ENCODE results near the gene IL22RA1. TPM values are rescaled to one million over a fixed set of nuclear protein-coding genes. Genes with fewer than 3 reads are reported as not detected.

IL22RA1 gene
- total and polyA plus RNA-seq, 2 of the 8 experiments (the other 6 are each of a cell fraction or from before 2014, with no cell fraction given) = 0.17 to 0.32 TPM

DNA sequence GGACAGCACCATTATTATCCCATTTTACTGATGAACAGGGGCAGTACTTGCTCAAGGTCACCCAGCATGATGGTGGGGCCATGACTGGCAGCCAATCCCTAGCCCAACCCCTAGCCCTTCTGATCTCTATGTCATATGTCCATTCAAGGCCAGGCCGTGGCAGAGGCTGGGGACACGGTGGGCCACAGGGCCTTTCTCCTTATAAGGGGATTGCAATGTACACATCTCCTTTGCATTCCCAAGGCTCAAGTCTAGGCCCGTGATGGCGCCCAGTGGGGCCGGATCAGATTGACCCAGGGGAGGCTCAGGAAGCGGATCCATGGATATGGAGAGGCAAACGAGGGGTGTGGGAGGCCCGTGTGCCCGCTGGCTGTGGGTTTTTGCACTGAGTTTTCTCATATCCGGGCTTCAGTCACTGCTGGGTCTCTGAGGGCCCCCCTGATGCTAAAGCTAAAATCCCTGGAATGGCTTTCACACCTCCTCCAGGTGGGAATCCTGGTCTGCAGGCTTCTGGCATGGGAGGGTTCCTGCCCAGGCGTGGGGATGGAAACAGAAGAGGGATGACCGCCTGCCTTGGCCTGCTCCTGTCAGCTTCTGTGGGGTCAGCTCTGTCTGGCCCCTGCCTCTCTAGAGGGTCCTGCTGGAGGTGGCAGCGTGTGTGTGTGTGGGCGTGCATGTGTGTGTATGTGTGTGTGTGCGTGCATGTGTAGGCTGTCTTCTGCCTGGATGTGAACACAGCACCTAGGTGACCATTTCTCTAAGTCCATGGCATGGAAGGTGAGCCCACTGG is 33.1 kb downstream of the IL22RA1 start:
- H2AK5ac ChIP-seq (ENCODE audit: low read depth, low read length) = no peak overlapping the region
- H4K20me1 ChIP-seq (replicated peaks in 1 of 2; ENCODE audit: control insufficient read depth in 1 of 2, insufficient read depth in 2 of 2, low read length in 2 of 2) = no peaks in the 10 kb centered on the region
- TF ChIP-seq BRCA1 (IDR thresholded peaks at IDR 0.05; ENCODE audit: low read depth, low read length) = no peak
- H3K27me3 ChIP-seq (replicated peaks in 1 of 4; ENCODE audit: control insufficient read depth in 3 of 4, extremely low read depth in 1 of 4, insufficient read depth in 3 of 4, low read length in 3 of 4) = no peaks in the 10 kb centered on the region
- H3K56ac ChIP-seq (replicated peaks; ENCODE audit: insufficient read length, low read depth, low read length) = no peak overlapping the region
- no peak overlapping the region for H2BK20ac ChIP-seq (ENCODE audit: low read length)
- H4K5ac ChIP-seq (ENCODE audit: insufficient read length, low read depth, low read length) = no peak overlapping the region
- H2BK15ac ChIP-seq (ENCODE audit: low read length) = no peak overlapping the region
- H2AFZ ChIP-seq (ENCODE audit: low read length) = no peak overlapping the region
- H3K23ac ChIP-seq (ENCODE audit: insufficient read length) = no peak overlapping the region
- ChIA-PET CTCF (ENCODE audit: partially characterized antibody) (interaction anchor here (1.0 to 6.8 kb wide), 2 partner anchors 16 to 26 kb away, joined by 3 to 35 read pairs; no protein-coding TSS in a partner anchor), POLR2A (ENCODE audit: partially characterized antibody) (interaction anchor here (0.8 to 1.3 kb wide), 2 partner anchors 11 to 41 kb away, joined by 3 to 4 read pairs; no protein-coding TSS in a partner anchor)
- H3K27ac ChIP-seq (ENCODE audit: low read depth, low read length) = no peak overlapping the region
- H3K79me2 ChIP-seq (ENCODE audit: control insufficient read depth in 1 of 2, insufficient read depth in 2 of 2, low read length in 2 of 2) = no peaks in the 10 kb centered on the region
- H3K4ac ChIP-seq (replicated peaks; ENCODE audit: insufficient read length, low read depth, low read length) = no peak overlapping the region
- no peaks in the 10 kb centered on the region for H3K9me3 ChIP-seq (ENCODE audit: insufficient read depth in 2 of 2, low read depth in 1 of 2, low read length in 1 of 2)
- peaks cover 2 to 10% (median 4%) of the 10 kb centered on the region in 4 experiments; a peak in 5 of 7 replicates for H3K4me1 ChIP-seq (replicated peaks in 1 of 4; ENCODE audit: control insufficient read depth in 3 of 4, insufficient read depth in 4 of 4, low read length in 3 of 4)
- H3K4me3 ChIP-seq (ENCODE audit: extremely low read depth in 1 of 4, insufficient read depth in 2 of 4, low read depth in 3 of 4, low read length in 4 of 4) = no peak overlapping the region
- H2BK12ac ChIP-seq (ENCODE audit: low read depth, low read length) = no peak overlapping the region
- H3K4me2 ChIP-seq (ENCODE audit: insufficient read depth in 1 of 2, low read depth in 2 of 2, low read length in 2 of 2) = no peak overlapping the region
- no peak overlapping the region for H3K9ac ChIP-seq (replicated peaks in 1 of 4; ENCODE audit: extremely low read depth in 1 of 4, low read depth in 3 of 4, low read length in 3 of 4)
- WGBS, 2 experiments (ENCODE audit: extremely low coverage in 1 of 2, insufficient coverage in 1 of 2, insufficient read length in 1 of 2, insufficient replicate concordance in 2 of 2, low coverage in 1 of 2, low lambda C conversion rate in 2 of 2, missing lambda C conversion rate in 1 of 2) = 86% methylated on average over 15 of the region's 15 CpGs; no CpG with 5 or more reads in 1 of the 2 experiments
- H3K23me2 ChIP-seq (ENCODE audit: low read depth, low read length) = no peaks in the 10 kb centered on the region; the same call in 1 of the 2 replicates
- no peak overlapping the region for H2BK120ac ChIP-seq (replicated peaks; ENCODE audit: low read depth, low read length)
- no peak overlapping the region for H3K14ac ChIP-seq (ENCODE audit: insufficient read length)
- DNase-seq (ENCODE audit: low read depth in 1 of 2, low spot score in 2 of 2) (no peak), FAIRE-seq (no peak)
- no peak overlapping the region for H4K91ac ChIP-seq (replicated peaks; ENCODE audit: insufficient read length, low read length)
- no peaks in the 10 kb centered on the region for H3K79me1 ChIP-seq (ENCODE audit: low read depth, low read length)
- H2BK5ac ChIP-seq (ENCODE audit: low read depth, low read length) = no peak overlapping the region
- H3K18ac ChIP-seq (ENCODE audit: extremely low read depth, low read length) = no peak overlapping the region
- peak overlapping the region; percentile 42 for H4K8ac ChIP-seq (ENCODE audit: extremely low read depth, insufficient read depth, low read length)
- H3K36me3 ChIP-seq (ENCODE audit: control insufficient read depth in 2 of 4, insufficient read depth in 4 of 4, low read length in 3 of 4) = no peaks in the 10 kb centered on the region
